Thyroid gland (tissue), 4 donors: ENCODE results near the gene AZIN2.
A peak's percentile ranks its signal among the peaks of the same experiment; 100 is the strongest.

Experiments
- POLR2A ChIP-seq, 2 donors: fragments of 450-650 bp; IDR thresholded peaks; one replicate each; pipeline ENCODE4 v1.6.1; 2017; ENCODE audit warnings: antibody characterized with exemption in 2 of 2, mild to moderate bottlenecking in 2 of 2, moderate library complexity in 1 of 2
- TF ChIP-seq, protein P1 (sequence below), 6 experiments: fragments of 200-600 bp in 3 of 6; fragments of 450-650 bp in 3 of 6; sonication (generic) in 3 of 6; IDR thresholded peaks; one replicate each; pipeline ENCODE4 v1.5.1; 2016 to 2019; ENCODE audit warnings: antibody characterized with exemption in 6 of 6, mild to moderate bottlenecking in 2 of 6, inconsistent platforms in 1 of 6, moderate library complexity in 1 of 6

DNA sequence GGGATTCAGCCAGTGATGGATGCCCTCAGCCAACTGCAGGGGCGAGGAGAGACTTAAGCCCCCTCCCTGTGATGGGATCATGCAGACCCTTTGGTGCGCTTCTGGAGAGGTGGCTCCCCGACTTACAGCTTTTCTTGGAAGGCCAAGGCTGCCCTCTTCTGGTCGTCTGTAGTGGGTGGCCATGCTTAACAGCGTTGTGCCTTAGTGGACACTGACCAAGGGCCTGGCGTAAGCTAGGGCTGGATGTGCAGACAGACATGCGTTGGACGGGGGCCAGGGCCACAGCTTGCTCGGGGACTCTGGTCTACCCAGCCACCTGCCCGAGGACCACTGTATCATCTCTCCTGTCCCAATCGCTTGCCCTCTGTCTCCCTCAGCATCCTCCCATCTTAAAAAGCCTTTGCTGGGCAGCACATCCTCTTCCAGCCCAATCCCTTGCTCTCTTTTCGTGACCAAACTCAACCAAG, 5.5 kb downstream of the AZIN2 start:
- TF ChIP-seq, protein P1, sequence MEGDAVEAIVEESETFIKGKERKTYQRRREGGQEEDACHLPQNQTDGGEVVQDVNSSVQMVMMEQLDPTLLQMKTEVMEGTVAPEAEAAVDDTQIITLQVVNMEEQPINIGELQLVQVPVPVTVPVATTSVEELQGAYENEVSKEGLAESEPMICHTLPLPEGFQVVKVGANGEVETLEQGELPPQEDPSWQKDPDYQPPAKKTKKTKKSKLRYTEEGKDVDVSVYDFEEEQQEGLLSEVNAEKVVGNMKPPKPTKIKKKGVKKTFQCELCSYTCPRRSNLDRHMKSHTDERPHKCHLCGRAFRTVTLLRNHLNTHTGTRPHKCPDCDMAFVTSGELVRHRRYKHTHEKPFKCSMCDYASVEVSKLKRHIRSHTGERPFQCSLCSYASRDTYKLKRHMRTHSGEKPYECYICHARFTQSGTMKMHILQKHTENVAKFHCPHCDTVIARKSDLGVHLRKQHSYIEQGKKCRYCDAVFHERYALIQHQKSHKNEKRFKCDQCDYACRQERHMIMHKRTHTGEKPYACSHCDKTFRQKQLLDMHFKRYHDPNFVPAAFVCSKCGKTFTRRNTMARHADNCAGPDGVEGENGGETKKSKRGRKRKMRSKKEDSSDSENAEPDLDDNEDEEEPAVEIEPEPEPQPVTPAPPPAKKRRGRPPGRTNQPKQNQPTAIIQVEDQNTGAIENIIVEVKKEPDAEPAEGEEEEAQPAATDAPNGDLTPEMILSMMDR (IDR thresholded peaks at IDR 0.05), result peak; percentile 61 to 74 (median 66)
- no peak for TF ChIP-seq POLR2A (IDR thresholded peaks at IDR 0.05)
